OCI-LY3 (cell line): ENCODE data around the gene ATP1A1.

Experiments
- H2AFZ ChIP-seq: fragments of 200-600, 300-600 bp; shearing (Covaris generic); 2 replicates; pipeline ENCODE4 v1.6.0; 2014; ENCODE audit warnings: antibody characterized with exemption, low read depth, low read length
- H3K27ac ChIP-seq: fragments of 200-600, 300-600 bp; sonication (generic); 2 replicates; pipeline ENCODE4 v1.5.1; 2014; ENCODE audit warnings: mild to moderate bottlenecking, low read length, moderate library complexity, mixed read lengths
- H3K27me3 ChIP-seq: fragments of 200-600, 300-600 bp; sonication (generic); 2 replicates; pipeline ENCODE4 v1.6.1; 2014; ENCODE audit warnings: low read depth, low read length, mixed read lengths
- H3K36me3 ChIP-seq: fragments of 200-600, 300-600 bp; sonication (generic); replicated peaks from 2 replicates; pipeline ENCODE3; 2014; ENCODE audit warnings: low read depth, low read length, mixed read lengths
- H3K4me1 ChIP-seq: fragments of 300-600, 200-600 bp; sonication (generic); 2 replicates; pipeline ENCODE4 v1.6.1; 2014; ENCODE audit warnings: low read length, mixed read lengths
- H3K4me2 ChIP-seq: fragments of 200-600, 300-600 bp; sonication (generic); 2 replicates; pipeline ENCODE4 v1.6.1; 2014; ENCODE audit warnings: low read length, mixed read lengths
- H3K4me3 ChIP-seq: fragments of 300-600, 200-600 bp; sonication (generic); 2 replicates; pipeline ENCODE4 v1.5.1; 2014; ENCODE audit warnings: antibody characterized with exemption, mild to moderate bottlenecking, low read length, moderate library complexity
- H3K79me2 ChIP-seq: fragments of 300-600, 200-600 bp; shearing (Covaris generic); 2 replicates; pipeline ENCODE4 v1.6.1; 2014; ENCODE audit warnings: mild to moderate bottlenecking, low read length, mixed read lengths
- H3K9ac ChIP-seq: fragments of 300-600, 200-600 bp; shearing (Covaris generic); 2 replicates; pipeline ENCODE4 v1.6.0; 2014; ENCODE audit warnings: mild to moderate bottlenecking, low read length, moderate library complexity
- H3K9me3 ChIP-seq: fragments of 200-600, 300-600 bp; shearing (Covaris generic); 2 replicates; pipeline ENCODE4 v1.6.1; 2014; ENCODE audit warnings: low read length, mixed read lengths; ENCODE audit not compliant: insufficient read depth
- H4K20me1 ChIP-seq: fragments of 200-600, 300-600 bp; sonication (generic); 2 replicates; pipeline ENCODE4 v1.6.1; 2016; ENCODE audit warnings: low read length, mixed read lengths; ENCODE audit not compliant: insufficient read depth
- EZH2phosphoT487 ChIP-seq: fragments of 200-600 bp; shearing (Covaris generic); IDR thresholded peaks from 2 replicates; pipeline ENCODE4 v1.6.1; 2018; ENCODE audit warnings: antibody characterized with exemption, mixed run types, low read depth
- TF ChIP-seq, protein P1 (sequence below): fragments of 200-600, 300-600 bp; sonication (generic); IDR thresholded peaks from 2 replicates; pipeline ENCODE4 v1.5.1; 2014; ENCODE audit warnings: antibody characterized with exemption, low read length, low read depth

ATP1A1 gene

DNA sequence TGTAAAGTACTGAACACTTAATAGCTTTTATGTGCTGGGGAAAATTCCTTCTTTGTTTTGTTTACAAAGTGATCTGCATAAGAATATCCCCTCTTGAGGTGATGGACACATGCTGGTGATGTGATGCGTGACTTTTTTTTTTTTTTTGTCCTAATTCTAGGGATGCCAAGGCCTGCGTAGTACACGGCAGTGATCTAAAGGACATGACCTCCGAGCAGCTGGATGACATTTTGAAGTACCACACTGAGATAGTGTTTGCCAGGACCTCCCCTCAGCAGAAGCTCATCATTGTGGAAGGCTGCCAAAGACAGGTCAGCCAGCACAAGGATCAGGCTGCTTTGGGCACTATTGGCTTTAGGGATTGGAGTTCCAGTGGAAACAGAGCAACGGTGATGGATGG, 24.7 kb downstream of the ATP1A1 start:
- Histone ChIP-seq H3K4me2 (no peak overlapping the region), H3K9me3 (no peaks in the 10 kb centered on the region), H3K79me2 (no peaks in the 10 kb centered on the region), H2AFZ (no peak overlapping the region), H4K20me1 (peaks cover 23% of the 10 kb centered on the region), H3K27me3 (no peaks in the 10 kb centered on the region), H3K36me3 (peaks cover 87% of the 10 kb centered on the region), H3K4me3 (no peak overlapping the region), H3K4me1 (peaks cover 20% of the 10 kb centered on the region), H3K27ac (no peak overlapping the region), H3K9ac (no peak overlapping the region)
- no peak for TF ChIP-seq EZH2phosphoT487
- TF ChIP-seq, protein P1, sequence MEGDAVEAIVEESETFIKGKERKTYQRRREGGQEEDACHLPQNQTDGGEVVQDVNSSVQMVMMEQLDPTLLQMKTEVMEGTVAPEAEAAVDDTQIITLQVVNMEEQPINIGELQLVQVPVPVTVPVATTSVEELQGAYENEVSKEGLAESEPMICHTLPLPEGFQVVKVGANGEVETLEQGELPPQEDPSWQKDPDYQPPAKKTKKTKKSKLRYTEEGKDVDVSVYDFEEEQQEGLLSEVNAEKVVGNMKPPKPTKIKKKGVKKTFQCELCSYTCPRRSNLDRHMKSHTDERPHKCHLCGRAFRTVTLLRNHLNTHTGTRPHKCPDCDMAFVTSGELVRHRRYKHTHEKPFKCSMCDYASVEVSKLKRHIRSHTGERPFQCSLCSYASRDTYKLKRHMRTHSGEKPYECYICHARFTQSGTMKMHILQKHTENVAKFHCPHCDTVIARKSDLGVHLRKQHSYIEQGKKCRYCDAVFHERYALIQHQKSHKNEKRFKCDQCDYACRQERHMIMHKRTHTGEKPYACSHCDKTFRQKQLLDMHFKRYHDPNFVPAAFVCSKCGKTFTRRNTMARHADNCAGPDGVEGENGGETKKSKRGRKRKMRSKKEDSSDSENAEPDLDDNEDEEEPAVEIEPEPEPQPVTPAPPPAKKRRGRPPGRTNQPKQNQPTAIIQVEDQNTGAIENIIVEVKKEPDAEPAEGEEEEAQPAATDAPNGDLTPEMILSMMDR = no peak

GRCh38 chr1:116400780-116401179, 27.7 kb downstream of the ATP1A1 start:
- H3K4me2 ChIP-seq = no peak overlapping the region
- TF ChIP-seq, protein P1 = no peak
- TF ChIP-seq EZH2phosphoT487 = no peak
- H3K9me3 ChIP-seq = no peaks in the 10 kb centered on the region
- peaks cover 90% of the 10 kb centered on the region for H3K36me3 ChIP-seq
- no peaks in the 10 kb centered on the region for H3K79me2 ChIP-seq
- H2AFZ ChIP-seq = no peak overlapping the region
- no peaks in the 10 kb centered on the region for H4K20me1 ChIP-seq
- H3K9ac ChIP-seq = no peak overlapping the region
- no peaks in the 10 kb centered on the region for H3K4me1 ChIP-seq
- no peaks in the 10 kb centered on the region for H3K27me3 ChIP-seq
- no peak overlapping the region for H3K27ac ChIP-seq
- no peak overlapping the region for H3K4me3 ChIP-seq

DNA sequence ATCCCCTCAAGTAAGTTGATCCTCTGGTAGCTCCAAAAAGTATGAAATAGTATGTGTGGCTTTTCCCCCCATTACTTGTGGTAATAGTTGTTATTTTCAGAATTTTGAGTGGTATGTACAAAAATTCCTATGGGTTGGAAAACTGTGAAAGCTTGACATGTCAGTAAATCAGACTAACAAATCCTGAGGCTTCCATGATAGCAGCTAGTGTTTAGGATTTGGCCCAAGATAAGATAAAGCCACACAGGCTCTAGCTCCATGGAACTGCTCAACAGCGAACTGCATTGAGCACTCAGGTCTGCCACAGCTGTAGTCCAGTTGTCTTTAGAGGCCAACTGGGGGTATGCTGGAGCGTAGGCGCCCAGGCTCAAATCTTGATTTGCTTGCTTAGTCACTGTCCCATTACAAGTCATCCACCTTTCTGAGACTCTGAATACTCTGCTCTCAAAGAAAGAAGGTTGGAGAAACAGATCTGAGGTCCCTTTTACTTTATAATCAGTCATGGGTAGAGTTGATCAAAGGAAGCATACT, 28.7 kb downstream of the ATP1A1 start:
- Histone ChIP-seq H3K4me1 (no peaks in the 10 kb centered on the region), H3K4me3 (no peak overlapping the region), H3K4me2 (no peak overlapping the region), H3K9ac (no peak overlapping the region), H3K9me3 (no peaks in the 10 kb centered on the region), H2AFZ (no peak overlapping the region), H4K20me1 (no peaks in the 10 kb centered on the region), H3K36me3 (peaks cover 93% of the 10 kb centered on the region), H3K27me3 (no peaks in the 10 kb centered on the region), H3K79me2 (no peaks in the 10 kb centered on the region), H3K27ac (no peak overlapping the region)
- TF ChIP-seq, protein P1 = no peak
- TF ChIP-seq EZH2phosphoT487 = no peak

DNA sequence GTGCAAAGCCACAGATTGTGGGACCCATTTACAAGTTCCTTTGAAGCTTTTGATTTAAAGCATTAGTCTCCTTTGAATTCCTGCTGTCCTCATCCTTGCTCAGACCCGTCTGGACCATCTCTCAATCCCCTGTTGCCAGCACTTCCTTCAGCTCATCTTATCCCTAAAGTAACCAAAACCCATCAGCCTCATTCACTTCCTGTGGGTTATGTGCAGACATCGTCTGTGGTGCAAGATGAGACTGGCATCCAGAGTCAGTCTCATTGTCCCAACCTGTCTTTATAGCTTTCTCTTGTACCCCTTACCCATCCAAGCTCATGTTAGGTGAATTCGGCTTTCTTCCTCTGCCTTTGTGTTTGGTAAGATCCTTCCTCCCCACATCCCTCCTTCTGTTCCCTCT, 29.3 kb downstream of the ATP1A1 start:
- no peak overlapping the region for H2AFZ ChIP-seq
- H3K27me3 ChIP-seq = no peaks in the 10 kb centered on the region
- peaks cover 89% of the 10 kb centered on the region for H3K36me3 ChIP-seq
- no peaks in the 10 kb centered on the region for H3K9me3 ChIP-seq
- no peaks in the 10 kb centered on the region for H4K20me1 ChIP-seq
- H3K79me2 ChIP-seq = no peaks in the 10 kb centered on the region
- no peak overlapping the region for H3K4me3 ChIP-seq
- no peak overlapping the region for H3K4me2 ChIP-seq
- H3K4me1 ChIP-seq = no peaks in the 10 kb centered on the region
- no peak overlapping the region for H3K27ac ChIP-seq
- no peak overlapping the region for H3K9ac ChIP-seq
- no peak for TF ChIP-seq EZH2phosphoT487
- TF ChIP-seq, protein P1 = no peak
